HG02678 (cell line): ENCODE measurements around the gene CST6.
A peak's percentile ranks its signal among the peaks of the same experiment; 100 is the strongest.
"Not testable (repeated sequence)": the region's sequence is repeated elsewhere in the genome, so short reads cannot be mapped to it uniquely, and the experiment has no call there.

Source experiments
- ATAC-seq: cut with Tn5 transposase; IDR thresholded peaks from one replicate; pipeline ENCODE4 v1.9.1; 2021; ENCODE audit warnings: mild to moderate bottlenecking, moderate library complexity; ENCODE audit not compliant: unreplicated experiment

Gene CST6

GRCh38 chr11:65982824-65983588, 28.8 kb upstream of the CST6 start:
- no peak for ATAC-seq

- ATAC-seq, result no peak
These were observed 28.2 kb upstream of the CST6 start for GRCh38 chr11:65983589-65983987.

- no peak for ATAC-seq
These were observed 24.5 kb upstream of the CST6 start for GRCh38 chr11:65987336-65987735.

DNA sequence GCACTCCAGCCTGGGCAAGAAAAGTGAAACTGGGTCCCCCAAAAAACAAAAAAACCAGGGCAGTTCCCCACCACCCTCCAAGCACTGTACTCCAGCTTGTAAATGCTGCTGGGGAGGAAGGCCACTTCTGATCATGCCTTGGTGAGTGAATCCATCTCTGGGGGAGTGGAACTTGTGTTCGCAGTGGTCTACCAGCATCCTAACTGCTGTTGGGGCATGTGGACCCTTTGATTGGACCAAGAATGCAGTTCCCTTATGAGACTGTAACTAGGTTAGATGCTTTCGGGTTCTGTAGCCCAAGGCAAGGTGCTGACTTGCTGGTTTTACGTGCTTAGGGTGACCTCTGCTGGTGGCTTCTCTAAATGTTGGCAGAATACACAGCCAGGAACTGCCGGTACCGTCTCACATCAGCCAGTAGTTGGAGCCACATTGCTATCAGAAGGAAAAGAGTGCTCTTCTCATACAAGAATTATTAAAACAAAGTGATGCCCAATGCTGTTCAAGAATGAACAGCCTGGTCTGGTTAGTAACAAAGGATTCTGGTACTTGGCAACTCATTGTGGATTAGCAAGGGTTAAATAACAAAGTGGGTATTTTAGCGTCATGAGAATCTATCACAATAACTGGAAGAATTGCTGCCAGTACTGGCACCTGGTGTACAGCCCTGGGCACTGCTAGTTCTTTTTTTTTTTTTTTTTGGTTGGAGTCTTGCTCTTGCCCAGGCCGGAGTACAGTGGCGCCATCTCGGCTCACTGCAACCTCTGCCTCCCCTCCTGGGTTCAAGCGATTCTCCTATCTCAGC, 22.8 kb upstream of the CST6 start:
- peak; percentile 96 for ATAC-seq

DNA sequence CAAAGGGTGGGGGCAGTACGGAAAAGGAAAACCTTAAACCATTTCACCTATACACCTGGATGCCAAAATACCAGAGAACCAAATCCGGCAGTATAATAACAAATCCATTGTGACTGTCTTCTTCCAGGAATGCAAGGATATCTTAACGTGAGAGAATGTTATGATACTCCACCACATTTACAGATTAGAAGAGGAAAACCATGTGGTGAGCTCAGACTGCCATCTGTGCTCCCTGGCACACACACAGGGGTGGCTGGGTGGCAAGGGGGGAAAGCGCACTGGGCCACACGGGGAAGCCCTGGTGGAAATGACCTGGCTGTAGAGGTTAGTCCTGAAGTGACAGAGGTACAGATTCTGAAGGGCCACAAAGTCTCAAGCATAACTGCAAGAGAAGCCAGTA, 19.8 kb upstream of the CST6 start:
- no peak for ATAC-seq

DNA sequence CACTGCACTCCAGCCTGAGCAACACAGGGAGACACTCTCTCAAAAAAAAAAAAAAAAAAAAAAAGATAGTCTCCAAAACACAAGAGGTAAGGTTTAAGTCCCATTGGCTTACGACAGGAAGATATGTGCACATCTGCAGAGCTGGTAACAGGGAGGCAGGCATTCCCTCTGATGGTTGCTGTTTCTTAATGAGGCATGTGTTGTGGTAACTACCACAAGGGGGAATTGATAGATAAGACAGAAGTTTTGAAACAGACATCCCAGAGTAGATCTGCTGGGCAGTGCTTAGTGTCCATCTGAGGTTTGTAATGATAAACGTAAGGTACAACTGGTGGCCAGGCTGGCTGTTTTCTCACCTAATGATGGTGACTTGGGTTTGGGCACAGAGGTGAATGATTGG, 14.5 kb upstream of the CST6 start:
- ATAC-seq, result no peak

DNA sequence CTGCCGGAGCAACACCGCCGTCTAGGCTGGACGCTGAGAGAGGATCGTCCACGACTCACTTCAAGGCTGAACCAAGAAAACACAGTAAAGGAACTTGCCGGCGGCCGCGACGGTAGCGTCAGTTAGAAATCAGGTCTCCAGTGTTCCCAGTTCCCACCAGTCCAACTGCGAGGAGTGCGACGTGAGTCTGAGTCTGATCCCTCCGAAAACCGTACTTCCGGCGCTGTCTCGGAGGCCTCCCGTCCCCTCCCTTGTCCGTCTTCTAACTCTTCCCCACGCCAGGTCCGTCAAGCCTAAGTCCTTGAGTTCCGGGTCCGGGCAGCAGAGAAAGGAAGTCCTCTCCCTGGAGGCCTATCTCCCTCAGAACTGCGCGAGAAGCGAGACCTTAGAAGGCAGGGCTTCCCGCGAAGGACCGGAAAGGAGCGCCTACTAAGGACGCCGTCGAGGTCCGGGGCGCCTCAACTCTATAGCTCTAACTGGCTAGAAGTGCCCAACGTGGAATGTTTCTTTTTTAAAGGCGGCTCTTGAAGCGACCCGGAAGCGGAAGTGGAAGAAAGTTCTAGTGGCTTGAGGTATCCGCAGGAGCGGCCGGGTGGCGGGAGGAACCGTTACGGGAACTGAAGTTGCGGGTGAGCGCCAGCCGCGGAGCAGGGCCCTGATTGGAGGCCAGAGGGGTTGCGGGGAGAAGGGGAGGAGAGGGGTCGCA, 9.7 kb upstream of the CST6 start, which contains the start of the genes BANF1 and EIF1AD:
Gene BANF1, plus strand, starts transcription at position 562 of the 706 bp plus-strand sequence. CDS start 748 bp downstream, outside the sequence.
Gene EIF1AD, minus strand, starts transcription at position 216 of the 706 bp plus-strand sequence. CDS start 1,768 bp downstream, outside the sequence.
- peak; percentile 79 for ATAC-seq

GRCh38 chr11:66002648-66003225, 9.1 kb upstream of the CST6 start:
- ATAC-seq, result peak; percentile 62

DNA sequence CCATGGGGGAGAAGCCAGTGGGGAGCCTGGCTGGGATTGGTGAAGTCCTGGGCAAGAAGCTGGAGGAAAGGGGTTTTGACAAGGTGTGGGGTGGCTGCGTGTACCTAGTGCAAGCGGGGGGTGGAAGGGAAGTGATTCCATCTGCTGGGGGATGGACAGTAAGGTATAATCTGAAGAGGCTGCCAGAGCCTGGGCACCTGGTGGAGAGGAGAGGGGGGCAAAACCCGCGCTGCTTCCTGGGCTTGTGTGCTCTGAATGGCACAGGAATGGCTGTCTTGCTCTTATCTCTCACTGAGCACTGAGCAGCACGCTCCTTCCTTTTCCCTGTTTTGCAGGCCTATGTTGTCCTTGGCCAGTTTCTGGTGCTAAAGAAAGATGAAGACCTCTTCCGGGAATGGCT, 8.5 kb upstream of the CST6 start:
- ATAC-seq, result no peak

GRCh38 chr11:66004186-66004585, 7.6 kb upstream of the CST6 start:
- no peak for ATAC-seq

GRCh38 chr11:66006134-66006890, 5.5 kb upstream of the CST6 start:
- ATAC-seq, result no peak

DNA sequence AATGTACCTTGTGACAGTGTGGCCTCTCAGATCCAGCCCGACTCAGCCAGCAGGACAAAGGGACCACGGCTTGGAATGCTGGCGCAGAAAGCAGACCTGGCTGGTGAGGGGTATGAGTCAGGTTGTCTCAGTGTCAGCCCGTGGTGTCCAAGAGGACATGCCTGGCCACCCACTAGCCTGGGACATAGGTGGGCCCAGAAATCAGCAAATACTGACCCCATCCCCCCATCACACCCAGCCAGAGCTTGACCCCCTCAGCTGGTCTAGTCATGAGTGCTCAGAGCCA, 5.0 kb upstream of the CST6 start:
- ATAC-seq, result no peak

- ATAC-seq, result no peak
These were observed 4.6 kb upstream of the CST6 start for GRCh38 chr11:66007201-66007634.

- ATAC-seq, result no peak
These were observed 3.7 kb upstream of the CST6 start for GRCh38 chr11:66008095-66008467.

DNA sequence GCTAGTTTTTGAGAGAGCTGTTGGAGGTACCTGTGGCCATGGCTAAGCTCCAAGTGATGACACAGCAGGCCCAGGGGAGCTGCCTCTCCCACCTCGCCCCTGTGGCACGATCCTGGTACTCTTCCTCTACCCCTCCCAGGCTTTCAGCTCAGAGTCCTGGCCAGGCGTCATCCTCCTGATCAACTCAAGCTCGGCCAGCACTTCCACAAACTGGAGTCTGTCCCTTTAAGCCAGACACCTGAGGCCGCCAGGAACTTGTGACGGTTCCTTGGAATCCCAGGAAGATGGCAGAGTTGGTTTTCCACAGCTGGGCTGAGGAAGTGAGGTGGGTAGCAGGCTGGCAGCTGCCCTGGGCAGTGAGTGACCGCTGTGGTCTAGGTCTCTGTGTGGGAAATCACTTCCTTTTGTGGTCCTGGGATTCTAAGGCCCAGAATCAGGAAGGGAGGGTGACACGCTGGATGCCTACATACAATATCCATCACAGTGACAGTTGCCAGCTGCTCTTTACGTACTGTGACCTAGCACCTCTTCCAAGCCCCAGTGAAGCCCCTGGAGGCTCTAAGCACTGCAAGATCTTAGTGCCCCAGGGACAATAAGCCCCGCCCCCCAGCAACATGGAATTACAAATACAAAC, 3.2 kb upstream of the CST6 start:
- ATAC-seq, result no peak

DNA sequence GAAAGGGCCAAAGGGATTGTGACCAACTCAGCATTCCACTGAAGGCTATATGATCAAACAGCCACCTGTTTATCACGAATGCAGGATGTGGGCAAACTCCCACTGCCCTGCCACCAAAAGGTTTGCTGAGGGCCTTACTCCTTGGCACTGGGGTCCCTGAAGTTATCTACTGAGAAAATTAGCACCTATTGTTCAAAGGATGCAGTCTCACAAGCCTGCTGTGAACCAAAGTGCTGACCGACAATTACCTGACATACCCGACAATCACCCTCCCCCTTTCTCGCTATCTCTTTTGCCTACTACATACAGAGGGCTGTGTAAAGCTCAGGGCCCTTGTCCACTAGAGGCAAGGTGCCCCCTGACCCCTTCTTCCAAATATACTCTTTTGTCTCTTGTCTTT, 1.8 kb upstream of the CST6 start:
- ATAC-seq, result not testable (repeated sequence)

- no peak for ATAC-seq
These were observed 496 bp upstream of the CST6 start for GRCh38 chr11:66011239-66011784.

GRCh38 chr11:66012371-66012945, 650 bp downstream of the CST6 start:
- no peak for ATAC-seq
